ENCODE data around the gene KCNQ4. TPM values are rescaled to one million over a fixed set of nuclear protein-coding genes. Genes with fewer than 3 reads are reported as not detected.
A peak's percentile ranks its signal among the peaks of the same experiment; 100 is the strongest.

Gene KCNQ4
- total and polyA plus RNA-seq, 2 donors (not counting 3 experiments of a cell fraction or from before 2014, with no cell fraction given), result 0.06 to 0.07 TPM

DNA sequence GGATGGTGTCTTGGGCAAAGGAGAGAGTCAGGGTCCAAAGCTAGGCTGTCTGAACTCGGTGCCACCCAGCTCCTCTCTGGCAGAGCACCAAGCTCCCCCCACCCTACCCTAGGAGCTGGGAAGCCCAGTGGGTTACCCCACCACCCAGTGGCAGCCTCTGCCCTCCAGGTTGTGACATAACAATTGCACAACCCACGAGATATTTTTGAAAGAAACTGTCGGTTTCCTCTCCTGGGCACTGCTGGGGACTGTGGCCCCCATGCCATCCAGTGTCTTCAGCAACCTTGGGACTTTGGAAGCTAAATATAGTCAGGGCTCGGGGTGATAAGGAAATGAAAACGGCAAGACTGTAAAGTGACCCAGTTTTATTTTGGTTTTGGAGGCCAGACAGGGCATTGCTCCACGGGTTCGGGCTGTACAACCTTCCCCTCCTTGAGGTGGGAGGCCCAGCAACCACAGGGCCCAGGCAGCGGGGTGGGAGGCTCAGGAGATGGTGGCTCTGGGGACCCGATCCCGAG is 77.2 kb downstream of the KCNQ4 start:
- Histone ChIP-seq H3K9me1 (replicated peaks; ENCODE audit: control insufficient read depth, extremely low read depth, insufficient read depth, low read length) (no peaks in the 10 kb centered on the region), H3K4me3 (replicated peaks in 1 of 3; ENCODE audit: insufficient read depth in 1 of 3, low read depth in 1 of 3, low read length in 3 of 3) (peak overlapping the region in 2 of 3 experiments; percentile 27 to 52), H3K4me2 (ENCODE audit: insufficient read depth, low read length) (peak overlapping the region; percentile 62), H4K20me1 (replicated peaks; ENCODE audit: control insufficient read depth, extremely low read depth, insufficient read depth, low read length) (no peaks in the 10 kb centered on the region), H3K4me1 (ENCODE audit: control insufficient read depth, extremely low read depth, insufficient read depth, low read length) (peaks cover 10% of the 10 kb centered on the region), H3K27me3 (ENCODE audit: control insufficient read depth in 2 of 2, insufficient read depth in 2 of 2, low read length in 2 of 2) (no peaks in the 10 kb centered on the region), H3K79me2 (ENCODE audit: control insufficient read depth, insufficient read depth, low read length) (no peaks in the 10 kb centered on the region), H3K27ac (ENCODE audit: insufficient read depth, low read depth, low read length) (no peak overlapping the region), H3K9me3 (replicated peaks; ENCODE audit: control insufficient read depth, insufficient read depth, low read length) (no peaks in the 10 kb centered on the region), H3K36me3 (ENCODE audit: control insufficient read depth in 2 of 2, extremely low read depth in 1 of 2, insufficient read depth in 2 of 2, low read length in 2 of 2) (no peaks in the 10 kb centered on the region), H3K9ac (replicated peaks; ENCODE audit: extremely low read depth, insufficient read depth, low read length) (no peak overlapping the region), H2AFZ (ENCODE audit: low read depth, low read length) (peak overlapping the region; percentile 87)
- TF ChIP-seq POLR2A (IDR thresholded peaks at IDR 0.05; ENCODE audit: low read depth, low read length), result peak; percentile 15
- TF ChIP-seq JUN (IDR thresholded peaks at IDR 0.05; ENCODE audit: borderline replicate concordance, insufficient read depth, insufficient read length, low read depth), result no peak
- ChIA-PET POLR2A (interaction anchor here (0.6 to 2.5 kb wide), 3 partner anchors 11 to 88 kb away, joined by 3 to 27 read pairs (median 7); no protein-coding TSS in a partner anchor), CTCF (interaction anchor here (1.0 to 23.4 kb wide), 5 partner anchors 10 to 88 kb away, joined by 3 to 898 read pairs (median 10); no protein-coding TSS in a partner anchor)
- DNase-seq (ENCODE audit: low read depth, low spot score), result no peak
- intact Hi-C loops (cut with micrococcal nuclease), result no loop called here
- dilution Hi-C loops (cut with MboI; ENCODE audit: extremely low pct_ligation_motif_present, low sequenced_read_pairs), result no loop called here
- no TSS peak for BruUV-seq (replicated peaks)
- FAIRE-seq, result no peak

DNA sequence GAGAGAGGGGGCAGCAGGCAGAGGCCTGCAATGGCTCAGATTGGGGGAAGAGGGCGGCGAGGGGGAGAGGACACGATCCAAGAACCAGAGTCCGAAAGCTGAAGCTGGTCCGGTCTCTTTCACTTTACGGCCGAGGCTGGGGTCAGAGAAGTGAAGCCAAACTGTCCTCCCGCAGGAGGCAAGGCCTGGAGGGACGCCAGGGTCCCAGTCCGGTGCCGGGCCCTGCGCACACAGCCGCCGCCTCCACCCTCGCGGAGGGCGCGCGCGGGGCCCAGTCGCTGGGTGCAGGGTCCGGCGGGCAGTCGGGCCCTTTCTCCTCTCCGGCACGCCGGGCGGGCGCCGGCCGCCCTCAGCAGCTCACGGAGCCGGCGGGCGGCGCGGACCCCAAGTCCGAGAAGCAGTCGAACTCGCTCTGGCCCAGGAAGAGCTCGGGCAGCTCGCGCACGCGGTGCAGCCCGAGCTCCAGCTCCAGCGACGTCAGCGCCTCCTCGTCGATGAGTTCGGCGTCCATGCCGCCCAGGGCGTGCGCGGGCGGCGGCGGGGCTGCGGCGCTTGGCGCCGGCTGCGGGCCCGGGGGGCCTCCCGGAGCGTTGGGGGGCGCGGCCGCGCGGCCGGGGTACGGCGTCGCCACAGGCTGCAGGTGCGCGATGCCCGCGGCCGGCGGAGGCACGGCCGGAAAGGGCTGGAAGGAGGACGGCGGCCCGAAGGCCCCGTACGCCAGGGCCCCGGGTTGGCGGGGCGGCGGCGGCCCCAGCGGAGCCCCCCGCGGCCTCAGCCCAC is 77.8 kb downstream of the KCNQ4 start:
- Histone ChIP-seq H3K9me3 (replicated peaks; ENCODE audit: control insufficient read depth, insufficient read depth, low read length) (no peaks in the 10 kb centered on the region), H3K4me3 (replicated peaks in 1 of 3; ENCODE audit: insufficient read depth in 1 of 3, low read depth in 1 of 3, low read length in 3 of 3) (peak overlapping the region; percentile 39 to 52 (median 47)), H3K27ac (ENCODE audit: insufficient read depth, low read depth, low read length) (peak overlapping the region; percentile 4), H3K9me1 (replicated peaks; ENCODE audit: control insufficient read depth, extremely low read depth, insufficient read depth, low read length) (no peaks in the 10 kb centered on the region), H3K27me3 (ENCODE audit: control insufficient read depth in 2 of 2, insufficient read depth in 2 of 2, low read length in 2 of 2) (no peaks in the 10 kb centered on the region), H3K9ac (replicated peaks; ENCODE audit: extremely low read depth, insufficient read depth, low read length) (peak overlapping the region; percentile 39), H3K36me3 (ENCODE audit: control insufficient read depth in 2 of 2, extremely low read depth in 1 of 2, insufficient read depth in 2 of 2, low read length in 2 of 2) (no peaks in the 10 kb centered on the region), H2AFZ (ENCODE audit: low read depth, low read length) (peak overlapping the region; percentile 87), H3K4me1 (ENCODE audit: control insufficient read depth, extremely low read depth, insufficient read depth, low read length) (peaks cover 10% of the 10 kb centered on the region), H3K4me2 (ENCODE audit: insufficient read depth, low read length) (peak overlapping the region; percentile 62), H4K20me1 (replicated peaks; ENCODE audit: control insufficient read depth, extremely low read depth, insufficient read depth, low read length) (no peaks in the 10 kb centered on the region), H3K79me2 (ENCODE audit: control insufficient read depth, insufficient read depth, low read length) (no peaks in the 10 kb centered on the region)
- ChIA-PET CTCF (interaction anchor here (0.6 to 23.4 kb wide), 12 partner anchors 8 to 141 kb away, joined by 3 to 898 read pairs (median 7); no protein-coding TSS in a partner anchor), POLR2A (interaction anchor here (0.5 to 2.5 kb wide), 7 partner anchors 11 to 96 kb away, joined by 3 to 27 read pairs (median 7); no protein-coding TSS in a partner anchor)
- FAIRE-seq, result no peak
- dilution Hi-C loops (cut with MboI; ENCODE audit: extremely low pct_ligation_motif_present, low sequenced_read_pairs) (no loop called here), intact Hi-C loops (cut with micrococcal nuclease) (loop anchor here (1.0 kb wide), 2 partner anchors 14 to 88 kb away; no protein-coding TSS in a partner anchor)
- no peak for DNase-seq (ENCODE audit: low read depth, low spot score)
- BruUV-seq (replicated peaks), result TSS peak; percentile 63
- TF ChIP-seq FOS (IDR thresholded peaks at IDR 0.05; ENCODE audit: borderline replicate concordance, insufficient read depth, low read length), result no peak
- TF ChIP-seq, protein P1, sequence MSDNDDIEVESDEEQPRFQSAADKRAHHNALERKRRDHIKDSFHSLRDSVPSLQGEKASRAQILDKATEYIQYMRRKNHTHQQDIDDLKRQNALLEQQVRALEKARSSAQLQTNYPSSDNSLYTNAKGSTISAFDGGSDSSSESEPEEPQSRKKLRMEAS (IDR thresholded peaks at IDR 0.05; ENCODE audit: insufficient read depth, insufficient read length), result peak; percentile 9
- TF ChIP-seq POLR2A (IDR thresholded peaks at IDR 0.05; ENCODE audit: low read depth, low read length), result peak; percentile 9
